NB4 (cell line): ENCODE results near the gene CYBC1.
A peak's percentile ranks its signal among the peaks of the same experiment; 100 is the strongest.

ENCODE experiments used
- DNase-seq: peaks from one replicate; pipeline ENCODE4 v3.0.0; 2010; ENCODE audit warnings: low read depth
- H3K4me3 ChIP-seq: one replicate; pipeline ENCODE4 v1.5.1; 2011; ENCODE audit warnings: mild to moderate bottlenecking, low read depth, low read length, moderate library complexity
- CTCF ChIP-seq: IDR thresholded peaks from one replicate; pipeline ENCODE4 v1.5.1; 2012; ENCODE audit warnings: low read depth, low read length
- MAX ChIP-seq: IDR thresholded peaks from 2 replicates; pipeline ENCODE4 v1.6.1; 2011; ENCODE audit warnings: low read depth, low read length
- MYC ChIP-seq: IDR thresholded peaks from 2 replicates; pipeline ENCODE4 v1.6.1; 2011; ENCODE audit warnings: low read depth, low read length
- POLR2A ChIP-seq: IDR thresholded peaks from 2 replicates; pipeline ENCODE4 v1.6.1; 2011; ENCODE audit warnings: mild to moderate bottlenecking; ENCODE audit not compliant: insufficient read length; ENCODE audit errors: extremely low read depth

CYBC1 gene

GRCh38 chr17:82450357-82451106 lies at the start of gene CYBC1:
TSS of gene CYBC1 (minus strand) at chr17:82450752. CDS start at chr17:82449254, 1,498 bp downstream.
- H3K4me3 ChIP-seq, result peak within 1 kb of the TSS; percentile 80
- peak; percentile 94 for DNase-seq
- TF ChIP-seq CTCF (no peak), MAX (peak; percentile 64; the same call in 1 of the 2 replicates), POLR2A (peak; percentile 78), MYC (peak; percentile 76)

- peak; percentile 76 for DNase-seq
- no peak for TF ChIP-seq MYC
- TF ChIP-seq POLR2A, result no peak
- TF ChIP-seq CTCF, result no peak
- TF ChIP-seq MAX, result no peak
- H3K4me3 ChIP-seq, result peak overlapping the region; percentile 56
Measured at GRCh38 chr17:82497483-82498405, 47.2 kb upstream of the CYBC1 start.

GRCh38 chr17:82496529-82497434 lies 46.2 kb upstream of the CYBC1 start:
- DNase-seq, result peak; percentile 96
- peak overlapping the region; percentile 42 for H3K4me3 ChIP-seq
- TF ChIP-seq CTCF (no peak), POLR2A (peak; percentile 65), MAX (peak; percentile 99), MYC (peak; percentile 65)

GRCh38 chr17:82495844-82496528 lies 45.4 kb upstream of the CYBC1 start:
- TF ChIP-seq CTCF (no peak), MYC (no peak), POLR2A (no peak), MAX (no peak)
- DNase-seq, result no peak
- no peak overlapping the region for H3K4me3 ChIP-seq
